DOHH2 (cell line): Measurements from ENCODE around the gene ARL2BP.

ENCODE experiments used
- CTCF ChIP-seq: fragments of 200-600 bp; sonication (generic); IDR thresholded peaks from one replicate; pipeline ENCODE4 v1.5.1; 2014; ENCODE audit warnings: antibody characterized with exemption, mild to moderate bottlenecking, low read depth, low read length; ENCODE audit not compliant: poor library complexity, severe bottlenecking
- EZH2phosphoT487 ChIP-seq: fragments of 200-600 bp; sonication (generic); IDR thresholded peaks from 2 replicates; pipeline ENCODE4 v1.6.1; 2017; ENCODE audit warnings: borderline replicate concordance, mild to moderate bottlenecking, antibody characterized with exemption, low read length, moderate library complexity, mixed read lengths

DNA sequence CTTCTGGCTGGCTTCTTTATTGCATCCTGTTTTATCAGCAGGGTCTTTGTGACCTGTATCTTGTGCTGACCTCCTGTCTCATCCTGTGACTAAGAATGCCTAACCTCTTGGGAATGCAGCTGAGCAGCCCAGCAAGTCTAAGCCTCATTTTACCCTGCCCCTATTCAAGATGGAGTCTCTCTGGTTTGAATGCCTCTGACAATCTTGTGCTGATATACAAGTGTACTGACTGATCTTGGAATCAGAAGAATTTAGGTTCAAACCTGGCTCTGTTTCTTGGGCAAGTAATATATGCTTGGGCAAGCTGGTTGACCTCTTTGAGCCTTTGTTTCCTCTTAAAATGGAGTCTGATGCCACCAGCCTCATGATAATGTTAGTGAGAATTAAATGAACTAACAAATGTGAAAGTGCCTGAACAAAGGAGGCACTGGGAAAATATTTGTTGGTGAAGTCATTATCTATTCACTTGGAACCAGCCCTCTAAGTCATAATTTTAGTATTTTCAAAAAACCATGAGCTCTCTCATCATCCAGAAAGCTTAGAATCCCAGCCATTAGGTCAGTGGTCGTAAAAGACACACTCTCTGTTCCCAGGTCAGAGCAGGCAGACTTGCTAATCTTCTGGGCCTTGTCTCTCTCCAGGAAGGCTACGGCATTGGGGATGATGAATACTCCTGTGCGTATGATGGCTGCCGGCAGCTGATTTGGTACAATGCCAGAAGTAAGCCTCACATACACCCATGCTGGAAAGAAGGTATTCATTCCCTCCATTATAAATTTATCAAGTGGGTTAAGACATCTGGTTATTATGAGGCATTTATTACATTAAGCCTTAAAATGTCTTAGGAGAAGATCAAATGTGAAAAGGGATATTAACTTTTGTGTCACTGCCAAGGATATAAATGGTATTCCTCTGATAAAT lies 18.1 kb upstream of the ARL2BP start:
- TF ChIP-seq CTCF, result no peak
- no peak for TF ChIP-seq EZH2phosphoT487
